Mesenchymal stem cell (in vitro differentiated cells and primary cell): ENCODE results near the gene SLCO3A1.

Experiments used
- DNase-seq: peaks from one replicate; pipeline ENCODE4 v3.0.0-alpha.2; 2013
- H2AFZ ChIP-seq: one replicate; pipeline ENCODE4 v1.6.1; 2013; ENCODE audit warnings: low read depth, mild to moderate bottlenecking, control low read depth, inconsistent platforms, low read length, moderate library complexity
- H2AK5ac ChIP-seq: 2 replicates; pipeline ENCODE4 v1.6.1; 2013; ENCODE audit warnings: low read length, moderate library complexity, mild to moderate bottlenecking, inconsistent platforms; ENCODE audit not compliant: severe bottlenecking
- H2BK120ac ChIP-seq: one replicate; pipeline ENCODE4 v1.6.1; 2013; ENCODE audit warnings: low read depth, mild to moderate bottlenecking, inconsistent platforms, low read length, moderate library complexity
- H2BK12ac ChIP-seq, 2 experiments: one replicate each; pipeline ENCODE4 v1.6.1; 2013; ENCODE audit warnings: inconsistent platforms in 2 of 2, low read length in 2 of 2, mild to moderate bottlenecking in 2 of 2, moderate library complexity in 2 of 2, control low read depth in 1 of 2
- H2BK15ac ChIP-seq: one replicate; pipeline ENCODE4 v1.6.1; 2013; ENCODE audit warnings: mild to moderate bottlenecking, low read depth, inconsistent platforms; ENCODE audit not compliant: poor library complexity, severe bottlenecking
- H2BK5ac ChIP-seq: 2 replicates; pipeline ENCODE4 v1.6.1; 2013; ENCODE audit warnings: low read depth, mild to moderate bottlenecking, low read length, control low read depth, inconsistent platforms; ENCODE audit not compliant: poor library complexity, severe bottlenecking
- H3K14ac ChIP-seq, 2 experiments: one replicate each; pipeline ENCODE4 v1.6.1; 2013; ENCODE audit warnings: inconsistent platforms in 2 of 2, low read length in 2 of 2, control low read depth in 1 of 2, mild to moderate bottlenecking in 1 of 2, moderate library complexity in 1 of 2
- H3K18ac ChIP-seq, 2 experiments: one replicate each; pipeline ENCODE4 v1.6.1; 2013; ENCODE audit warnings: inconsistent platforms in 2 of 2, low read length in 2 of 2, control low read depth in 1 of 2, low read depth in 1 of 2, mild to moderate bottlenecking in 1 of 2
- H3K23ac ChIP-seq, 2 experiments: one replicate each; pipeline ENCODE4 v1.6.1; 2013; ENCODE audit warnings: inconsistent platforms in 2 of 2, low read length in 2 of 2, mild to moderate bottlenecking in 2 of 2, moderate library complexity in 2 of 2, control low read depth in 1 of 2
- H3K27ac ChIP-seq: 2 replicates; pipeline ENCODE4 v1.5.1; 2013; ENCODE audit warnings: mild to moderate bottlenecking, moderate library complexity, low read length, control low read depth, inconsistent platforms; ENCODE audit not compliant: poor library complexity, severe bottlenecking
- H3K27me3 ChIP-seq, 2 experiments: 2 replicates each; pipeline versions ENCODE4 v1.6.1 to v1.7.0; 2013; ENCODE audit warnings: low read length in 2 of 2, mild to moderate bottlenecking in 2 of 2, moderate library complexity in 2 of 2, control low read depth in 1 of 2, inconsistent platforms in 1 of 2; ENCODE audit not compliant: control insufficient read depth in 1 of 2, insufficient read depth in 1 of 2
- H3K36me3 ChIP-seq, 2 experiments: 2 replicates each; pipeline versions ENCODE4 v1.6.1 to v1.7.0; 2013; ENCODE audit warnings: low read length in 2 of 2, control low read depth in 1 of 2, inconsistent platforms in 1 of 2, low read depth in 1 of 2, mild to moderate bottlenecking in 1 of 2; ENCODE audit not compliant: insufficient read depth in 2 of 2, control insufficient read depth in 1 of 2
- H3K4ac ChIP-seq, 2 experiments: one replicate each; pipeline ENCODE4 v1.6.1; 2013; ENCODE audit warnings: inconsistent platforms in 2 of 2, low read length in 2 of 2, mild to moderate bottlenecking in 2 of 2, moderate library complexity in 2 of 2, control low read depth in 1 of 2, low read depth in 1 of 2
- H3K4me1 ChIP-seq: 2 replicates; pipeline ENCODE4 v1.6.1; 2013; ENCODE audit warnings: low read depth, low read length, control low read depth; ENCODE audit not compliant: control insufficient read depth, insufficient read depth
- H3K4me2 ChIP-seq: 2 replicates; pipeline ENCODE4 v1.6.1; 2013; ENCODE audit warnings: low read length, mild to moderate bottlenecking, inconsistent platforms; ENCODE audit not compliant: poor library complexity, severe bottlenecking
- H3K4me3 ChIP-seq, 2 experiments: 2 replicates each; pipeline versions ENCODE4 v1.5.1 to v1.7.0; 2013; ENCODE audit warnings: low read length in 2 of 2, mild to moderate bottlenecking in 2 of 2, control low read depth in 1 of 2, low read depth in 1 of 2; ENCODE audit not compliant: insufficient read depth in 1 of 2
- H3K79me1 ChIP-seq: replicated peaks from 2 replicates; pipeline ENCODE4 v1.6.1; 2013; ENCODE audit warnings: mild to moderate bottlenecking, control low read depth, low read length, inconsistent platforms; ENCODE audit not compliant: poor library complexity, severe bottlenecking
- H3K9ac ChIP-seq: 2 replicates; pipeline ENCODE4 v1.7.0; 2013; ENCODE audit warnings: mild to moderate bottlenecking, low read length, moderate library complexity
- H3K9me3 ChIP-seq: 2 replicates; pipeline ENCODE4 v1.7.0; 2013; ENCODE audit warnings: mild to moderate bottlenecking, low read length; ENCODE audit not compliant: control insufficient read depth
- H4K8ac ChIP-seq: one replicate; pipeline ENCODE4 v1.6.1; 2013; ENCODE audit warnings: inconsistent platforms, mild to moderate bottlenecking, low read length, moderate library complexity
- H4K91ac ChIP-seq: one replicate; pipeline ENCODE4 v1.6.1; 2013; ENCODE audit warnings: mild to moderate bottlenecking, low read length, inconsistent platforms
- WGBS: methylation state at CpG from one replicate; pipeline ENCODE4 v1.1.7; 2013; ENCODE audit warnings: mixed read lengths; 5-methylcytosine and 5-hydroxymethylcytosine counted together

SLCO3A1 gene

DNA sequence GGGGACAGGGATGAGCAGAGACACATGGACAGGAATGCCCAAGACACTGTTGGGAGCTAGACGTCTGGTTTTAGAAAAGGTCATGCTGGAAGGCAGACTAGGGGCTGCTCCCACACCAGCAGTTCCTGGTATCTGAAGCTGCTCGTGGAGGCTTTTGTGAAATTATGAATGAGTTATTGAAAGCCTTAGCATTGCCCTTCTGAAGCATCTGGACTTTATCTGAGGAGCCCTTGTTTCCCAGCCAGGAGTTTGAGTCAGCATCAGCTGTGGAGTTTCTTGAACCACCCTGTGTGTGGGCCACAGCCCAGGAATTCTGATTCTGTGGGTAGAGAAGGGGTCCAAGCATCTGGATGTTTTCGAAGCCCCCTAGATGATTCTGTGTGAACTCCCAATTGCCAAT lies 258.7 kb downstream of the SLCO3A1 start:
- Histone ChIP-seq H3K79me1 (no peaks in the 10 kb centered on the region), H2BK120ac (no peak overlapping the region), H3K4me2 (no peak overlapping the region), H2AFZ (no peak overlapping the region), H3K4me1 (no peaks in the 10 kb centered on the region), H3K4me3 (peak overlapping the region in 1 of 2 experiments; percentile 57), H3K4ac (no peak overlapping the region), H2AK5ac (no peak overlapping the region), H3K18ac (no peak overlapping the region), H3K23ac (no peak overlapping the region), H4K91ac (no peak overlapping the region), H2BK12ac (no peak overlapping the region), H2BK5ac (no peak overlapping the region), H2BK15ac (no peak overlapping the region), H3K9ac (peak overlapping the region; percentile 49), H4K8ac (no peak overlapping the region), H3K14ac (no peak overlapping the region), H3K27ac (no peak overlapping the region), H3K27me3 (no peaks in the 10 kb centered on the region), H3K36me3 (peaks cover 0 to 10% of the 10 kb centered on the region in 2 experiments), H3K9me3 (no peaks in the 10 kb centered on the region)
- no peak for DNase-seq
- 70% methylated on average over 3 of the region's 3 CpGs for WGBS

DNA sequence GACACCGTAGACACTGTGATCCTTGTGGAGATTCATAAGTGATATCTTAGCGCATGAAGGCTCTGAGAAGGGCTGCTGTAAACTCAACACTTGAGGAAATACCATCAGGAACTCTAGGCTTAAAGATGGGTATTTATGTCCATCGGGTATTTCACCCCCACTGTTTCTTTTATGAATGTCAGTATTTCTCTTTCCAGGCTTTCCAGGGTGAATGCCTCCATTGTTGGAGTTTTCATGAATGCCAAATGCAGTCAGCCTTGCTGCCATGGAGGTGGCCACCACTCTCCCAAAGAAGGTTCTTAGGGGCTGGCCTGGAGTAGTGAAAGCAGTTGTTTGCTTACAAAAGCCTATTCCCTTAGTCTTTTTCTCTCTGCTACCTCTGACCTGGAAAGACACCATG lies 259.2 kb downstream of the SLCO3A1 start:
- H4K91ac ChIP-seq, result no peak overlapping the region
- no peak for DNase-seq
- no peak overlapping the region for H3K4ac ChIP-seq
- H3K23ac ChIP-seq, result no peak overlapping the region
- no peak overlapping the region for H2AK5ac ChIP-seq
- no peak overlapping the region for H4K8ac ChIP-seq
- H3K36me3 ChIP-seq, result peaks cover 0 to 10% of the 10 kb centered on the region in 2 experiments
- H3K9ac ChIP-seq, result no peak overlapping the region
- H3K18ac ChIP-seq, result no peak overlapping the region
- no peaks in the 10 kb centered on the region for H3K79me1 ChIP-seq
- no peak overlapping the region for H2BK120ac ChIP-seq
- H2BK5ac ChIP-seq, result no peak overlapping the region
- H3K4me1 ChIP-seq, result no peaks in the 10 kb centered on the region
- H3K27me3 ChIP-seq, result no peaks in the 10 kb centered on the region
- no peak overlapping the region for H3K4me2 ChIP-seq
- H2BK15ac ChIP-seq, result no peak overlapping the region
- no peaks in the 10 kb centered on the region for H3K9me3 ChIP-seq
- WGBS, result 75% methylated on average over 3 of the region's 3 CpGs
- H3K27ac ChIP-seq, result no peak overlapping the region
- no peak overlapping the region for H3K14ac ChIP-seq
- H2BK12ac ChIP-seq, result no peak overlapping the region
- H3K4me3 ChIP-seq, result no peak overlapping the region
- H2AFZ ChIP-seq, result no peak overlapping the region

DNA sequence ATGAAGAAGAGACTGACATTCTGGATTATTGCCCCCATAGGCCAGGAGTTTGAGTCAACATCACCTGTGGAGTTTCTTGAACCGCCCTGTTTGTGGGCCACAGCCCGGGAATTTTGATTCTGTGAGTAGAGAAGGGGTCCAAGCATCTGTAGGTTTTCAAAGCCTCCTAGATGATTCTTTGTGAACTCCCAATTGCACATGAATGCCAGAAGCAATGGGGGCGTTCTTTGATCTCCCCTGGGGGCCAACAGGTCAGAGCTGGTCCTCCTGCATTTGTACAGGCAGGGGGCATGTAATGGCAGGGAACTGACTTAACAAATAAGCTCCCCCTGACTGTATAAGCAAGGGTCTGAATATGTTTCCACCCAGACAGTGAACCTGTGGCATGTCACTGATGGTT lies 260.3 kb downstream of the SLCO3A1 start:
- DNase-seq, result no peak
- Histone ChIP-seq H3K9me3 (no peaks in the 10 kb centered on the region), H3K9ac (no peak overlapping the region), H2AK5ac (no peak overlapping the region), H2BK12ac (no peak overlapping the region), H3K27ac (no peak overlapping the region), H3K36me3 (peaks cover 0 to 6% of the 10 kb centered on the region in 2 experiments), H4K8ac (no peak overlapping the region), H3K27me3 (no peaks in the 10 kb centered on the region), H3K4me2 (no peak overlapping the region), H3K4me1 (no peaks in the 10 kb centered on the region), H2AFZ (no peak overlapping the region), H4K91ac (no peak overlapping the region), H3K18ac (no peak overlapping the region), H2BK15ac (no peak overlapping the region), H3K4me3 (no peak overlapping the region), H2BK120ac (no peak overlapping the region), H3K4ac (no peak overlapping the region), H3K14ac (no peak overlapping the region), H3K79me1 (no peaks in the 10 kb centered on the region), H3K23ac (no peak overlapping the region), H2BK5ac (no peak overlapping the region)
- WGBS, result 56% methylated on average over 3 of the region's 3 CpGs

DNA sequence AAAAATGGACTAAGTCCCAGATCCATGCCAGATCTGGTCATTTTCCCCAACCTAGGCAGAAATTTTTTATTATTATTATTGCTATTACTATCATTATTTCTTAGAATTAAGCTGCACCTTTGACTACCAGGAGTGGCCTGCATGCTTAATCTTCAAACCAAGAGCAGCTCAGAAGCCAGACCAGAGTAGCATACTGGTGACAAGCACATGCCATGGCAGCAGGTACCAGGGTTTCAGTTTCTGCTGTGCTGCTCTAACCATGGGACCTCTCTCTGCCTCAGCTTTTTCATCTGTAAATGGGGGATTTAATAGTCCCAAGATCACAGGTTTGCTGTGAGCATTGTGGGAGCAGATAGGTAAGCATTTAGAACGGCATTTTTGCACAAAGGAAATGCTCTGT lies 262.3 kb downstream of the SLCO3A1 start:
- H3K23ac ChIP-seq, result no peak overlapping the region
- no peak overlapping the region for H3K4ac ChIP-seq
- H2BK15ac ChIP-seq, result no peak overlapping the region
- peaks cover 0 to 10% of the 10 kb centered on the region in 2 experiments for H3K36me3 ChIP-seq
- DNase-seq, result no peak
- H3K4me2 ChIP-seq, result no peak overlapping the region
- H3K4me1 ChIP-seq, result no peaks in the 10 kb centered on the region
- H3K4me3 ChIP-seq, result no peak overlapping the region
- H2AK5ac ChIP-seq, result no peak overlapping the region
- no peak overlapping the region for H3K9ac ChIP-seq
- no peaks in the 10 kb centered on the region for H3K79me1 ChIP-seq
- no peak overlapping the region for H4K8ac ChIP-seq
- no peak overlapping the region for H2BK5ac ChIP-seq
- WGBS, result 62% methylated on average over 1 of the region's 1 CpG
- no peak overlapping the region for H3K14ac ChIP-seq
- no peak overlapping the region for H3K18ac ChIP-seq
- no peak overlapping the region for H2AFZ ChIP-seq
- H2BK12ac ChIP-seq, result no peak overlapping the region
- no peak overlapping the region for H2BK120ac ChIP-seq
- H3K27ac ChIP-seq, result no peak overlapping the region
- H3K9me3 ChIP-seq, result no peaks in the 10 kb centered on the region
- no peak overlapping the region for H4K91ac ChIP-seq
- H3K27me3 ChIP-seq, result no peaks in the 10 kb centered on the region
